NOMO-1 (cell line): ENCODE results near the gene OR51G2.

Source experiments
- DNase-seq, 2 experiments: peaks; one replicate each; lab custom pipeline; 2025; ENCODE audit not compliant: unreplicated experiment in 2 of 2; lab: John Stamatoyannopoulos, UW

The OR51G2 gene

DNA sequence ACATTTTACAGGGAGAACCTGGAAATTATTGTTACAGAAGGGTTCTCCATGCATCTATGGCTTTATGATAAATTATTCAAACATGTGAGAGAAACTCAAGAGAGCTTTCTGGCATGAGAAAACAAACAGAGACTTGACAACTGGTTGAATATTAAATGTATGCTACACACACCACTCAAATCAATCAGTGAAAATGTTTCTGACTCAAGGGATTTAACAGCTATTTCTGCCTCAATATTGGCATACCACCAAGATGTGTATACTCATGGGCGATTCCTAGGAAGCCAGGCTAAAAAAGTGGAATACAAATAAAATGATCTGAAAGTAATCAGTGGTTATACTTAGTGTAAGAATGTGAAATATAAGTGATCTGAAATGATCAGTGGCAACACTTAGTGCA lies 53.3 kb downstream of the OR51G2 start:
- no peak for DNase-seq

DNA sequence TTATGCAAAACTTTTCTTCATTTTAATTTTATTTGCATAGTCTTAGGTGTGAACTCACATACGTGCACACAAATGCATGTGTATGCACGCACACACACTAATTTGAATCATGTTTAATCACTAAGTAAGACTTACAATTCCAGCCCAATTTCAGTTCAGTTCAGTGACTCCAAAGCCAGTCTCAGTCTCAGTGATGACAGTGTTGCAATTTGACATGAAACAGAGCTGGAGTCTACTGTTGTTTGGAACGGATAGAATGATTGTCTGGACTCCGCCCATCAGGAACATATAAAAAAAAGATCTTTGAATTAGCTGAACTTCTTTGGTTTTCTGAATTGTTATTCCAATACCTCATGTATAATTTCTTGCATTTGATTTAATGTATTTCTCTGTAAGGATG lies 55.3 kb downstream of the OR51G2 start:
- DNase-seq, result no peak
